GM19452 (cell line): ENCODE data around the gene SLC39A5.
A peak's percentile ranks its signal among the peaks of the same experiment; 100 is the strongest.
"Not testable (repeated sequence)": the region's sequence is repeated elsewhere in the genome, so short reads cannot be mapped to it uniquely, and the experiment has no call there.

Experiments used
- ATAC-seq: cut with Tn5 transposase; IDR thresholded peaks from one replicate; pipeline ENCODE4 v1.9.1; 2021; ENCODE audit not compliant: unreplicated experiment

SLC39A5 gene, protein sequence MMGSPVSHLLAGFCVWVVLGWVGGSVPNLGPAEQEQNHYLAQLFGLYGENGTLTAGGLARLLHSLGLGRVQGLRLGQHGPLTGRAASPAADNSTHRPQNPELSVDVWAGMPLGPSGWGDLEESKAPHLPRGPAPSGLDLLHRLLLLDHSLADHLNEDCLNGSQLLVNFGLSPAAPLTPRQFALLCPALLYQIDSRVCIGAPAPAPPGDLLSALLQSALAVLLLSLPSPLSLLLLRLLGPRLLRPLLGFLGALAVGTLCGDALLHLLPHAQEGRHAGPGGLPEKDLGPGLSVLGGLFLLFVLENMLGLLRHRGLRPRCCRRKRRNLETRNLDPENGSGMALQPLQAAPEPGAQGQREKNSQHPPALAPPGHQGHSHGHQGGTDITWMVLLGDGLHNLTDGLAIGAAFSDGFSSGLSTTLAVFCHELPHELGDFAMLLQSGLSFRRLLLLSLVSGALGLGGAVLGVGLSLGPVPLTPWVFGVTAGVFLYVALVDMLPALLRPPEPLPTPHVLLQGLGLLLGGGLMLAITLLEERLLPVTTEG

DNA sequence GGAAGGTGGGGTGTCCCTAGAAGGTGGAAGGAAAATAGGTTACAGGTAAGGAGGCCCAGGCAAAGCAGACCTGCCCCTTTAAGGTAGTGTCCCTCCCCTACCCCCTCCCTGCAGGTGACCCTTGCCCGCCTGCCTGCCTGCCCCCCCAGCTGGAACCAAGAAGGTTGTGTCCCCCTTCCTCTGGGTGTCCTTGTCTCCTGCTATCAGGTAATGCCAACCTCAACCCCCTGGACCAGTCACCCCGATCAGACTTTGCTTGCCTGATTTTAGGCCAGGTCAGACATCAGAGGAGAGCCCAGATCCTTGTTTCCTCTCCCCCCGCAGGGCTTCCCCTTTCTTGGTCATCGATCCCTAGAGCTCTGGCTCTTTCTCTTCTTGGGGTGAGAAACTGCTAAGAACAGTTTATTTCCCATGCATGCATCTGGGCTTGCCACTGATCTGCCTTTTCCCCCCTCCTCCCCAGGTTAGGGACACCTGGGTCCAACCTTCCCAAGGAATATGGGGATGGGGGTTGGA lies at the start of gene SLC39A5:
Gene SLC39A5, plus strand, starts transcription at position 136 of the 516 bp plus-strand sequence. CDS start 1,224 bp downstream, outside the sequence.
- ATAC-seq = no peak

DNA sequence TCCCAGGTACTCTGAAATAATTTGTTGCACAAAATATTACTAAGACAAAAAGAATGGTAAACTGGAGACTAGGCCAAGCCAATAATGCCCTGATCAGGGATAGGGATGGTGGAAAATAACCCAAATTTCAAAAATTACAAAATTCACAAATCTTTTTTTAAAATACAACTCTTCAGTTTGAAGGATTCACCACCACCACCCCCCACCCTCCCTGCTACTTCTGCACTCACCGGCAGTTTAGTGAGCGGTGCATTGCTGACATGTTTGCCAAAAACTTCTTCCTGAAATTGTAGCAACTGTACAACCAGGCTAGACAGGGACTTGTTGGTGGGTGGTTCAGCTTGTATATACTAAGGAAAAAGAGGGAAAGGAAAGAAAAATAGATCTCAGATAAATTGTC lies 42.9 kb upstream of the SLC39A5 start:
- ATAC-seq = no peak

DNA sequence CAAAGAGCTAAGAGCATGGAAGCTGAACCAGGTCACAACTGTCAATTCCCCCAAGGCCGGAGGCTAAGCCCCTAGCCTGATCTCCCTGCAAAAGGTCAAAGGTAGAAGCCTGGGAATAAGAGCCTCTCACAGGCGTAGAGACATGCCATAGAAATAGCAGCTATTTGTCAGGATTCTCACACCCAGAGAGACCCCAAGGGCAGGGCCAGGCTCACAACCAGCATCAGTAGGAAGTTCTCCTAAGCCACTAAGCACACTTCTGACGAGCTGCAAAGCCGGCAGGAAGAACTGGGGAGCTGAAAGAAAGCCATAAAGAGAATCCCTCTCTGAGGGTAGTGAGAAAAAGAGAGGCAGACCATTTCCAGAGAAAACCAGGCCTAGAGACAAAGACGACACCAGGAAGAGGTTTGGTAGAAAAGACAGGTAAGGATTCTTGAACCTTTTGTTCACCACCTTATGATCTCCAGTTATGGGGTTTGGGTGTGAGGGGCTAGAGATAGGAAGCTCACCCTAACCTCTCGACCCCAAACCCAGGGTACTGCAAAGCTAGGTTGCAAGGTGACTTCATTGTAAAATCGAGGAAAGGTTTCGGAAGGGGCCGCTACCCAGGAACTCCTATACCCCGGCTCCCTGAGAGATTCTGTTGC lies 41.6 kb upstream of the SLC39A5 start:
- ATAC-seq = no peak

DNA sequence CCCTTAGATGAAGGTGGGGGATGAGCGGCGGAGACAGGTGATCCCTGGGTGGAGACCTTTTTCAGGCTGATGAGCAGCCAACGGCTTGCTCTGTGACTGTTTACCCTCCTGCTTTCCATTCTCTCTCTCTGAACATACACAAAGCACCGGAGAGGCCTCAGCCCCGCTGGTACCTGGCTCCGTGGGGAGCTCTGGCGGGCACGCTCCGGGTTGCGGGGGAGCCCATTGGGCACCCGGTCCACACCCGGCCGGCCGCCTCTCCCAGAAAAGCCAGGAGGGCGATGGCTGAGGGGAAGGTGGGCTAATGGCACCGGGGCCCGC lies 41.1 kb upstream of the SLC39A5 start:
- no peak for ATAC-seq

DNA sequence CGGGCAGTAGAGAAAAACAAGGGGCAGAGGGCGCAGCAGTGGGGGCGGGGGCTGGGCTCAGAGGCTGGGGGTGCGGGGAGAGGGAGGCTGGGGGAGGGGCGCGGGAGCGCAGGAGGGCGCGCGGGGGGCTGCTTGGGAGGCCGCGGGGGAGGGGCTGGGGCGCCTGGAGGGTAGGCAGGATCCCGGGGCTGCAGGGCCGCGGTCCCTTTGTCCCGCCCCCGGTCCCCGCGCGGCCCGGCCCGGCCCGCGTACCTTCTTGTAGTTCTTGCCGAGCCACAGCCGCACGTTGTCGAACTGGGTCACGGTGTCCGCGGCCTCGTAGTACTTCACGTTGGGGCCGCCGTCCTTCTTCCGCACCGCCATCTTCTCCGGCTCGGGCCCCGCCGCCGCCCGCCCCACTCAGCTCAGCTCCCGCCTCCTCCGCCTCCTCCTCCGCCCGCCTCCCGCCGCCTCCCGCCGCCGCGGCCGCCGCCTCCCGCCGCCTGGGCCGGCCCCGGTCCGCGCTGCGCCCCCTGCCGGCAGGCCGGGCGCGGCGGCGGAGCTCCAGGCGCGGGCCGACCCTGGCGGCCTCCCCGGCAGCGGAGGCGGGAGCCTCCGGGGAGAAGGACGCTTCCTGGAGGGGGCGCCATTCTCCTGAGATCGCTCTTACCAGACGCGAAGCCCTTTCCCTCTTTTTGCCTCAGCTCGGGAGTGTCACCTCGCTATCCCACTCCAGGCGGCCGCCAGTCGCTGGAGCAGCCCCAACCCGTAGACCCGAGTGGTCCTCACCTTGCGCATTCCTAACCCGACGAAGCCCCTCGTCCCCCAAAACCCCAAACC lies 40.5 kb upstream of the SLC39A5 start, which contains the start of gene SMARCC2:
Gene SMARCC2, minus strand, starts transcription at position 385 of the 819 bp plus-strand sequence. Its CDS starts 22 bp downstream, at position 363.
- peak; percentile 70 for ATAC-seq

DNA sequence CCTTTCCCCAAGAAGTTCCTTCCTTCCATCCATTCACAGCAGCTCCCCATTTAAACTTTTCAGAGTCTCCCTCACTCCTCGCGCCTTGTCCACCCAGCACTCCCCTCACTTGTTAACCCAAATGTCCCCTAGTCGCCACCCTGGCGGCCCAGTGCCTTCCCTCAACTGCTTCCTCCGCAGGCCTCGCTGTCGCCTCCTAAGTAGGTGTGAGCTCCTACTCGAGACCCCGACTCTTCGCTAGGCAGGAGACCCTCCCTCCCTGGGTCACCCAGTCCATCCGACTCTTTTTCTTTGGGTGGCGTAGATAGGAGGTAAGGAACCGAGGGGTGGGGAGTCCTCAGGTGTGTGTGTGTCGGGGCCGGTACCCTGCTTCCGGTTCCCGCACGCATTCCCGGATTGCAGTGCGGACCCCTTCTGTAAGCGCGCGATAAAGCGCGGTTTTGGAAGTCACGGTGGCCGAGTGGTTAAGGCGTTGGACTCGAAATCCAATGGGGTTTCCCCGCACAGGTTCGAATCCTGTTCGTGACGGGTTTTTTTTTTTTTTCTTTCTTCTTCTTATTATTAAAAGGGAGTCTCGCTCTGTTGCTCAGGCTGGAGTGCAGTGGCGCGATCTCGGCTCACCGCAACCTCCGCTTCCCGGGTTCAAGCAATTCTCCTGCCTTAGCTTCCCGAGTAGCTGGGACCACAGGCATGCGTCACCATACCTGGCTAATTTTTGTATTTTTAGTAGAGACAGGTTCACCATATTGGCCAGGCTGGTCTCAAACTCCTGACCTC lies 39.7 kb upstream of the SLC39A5 start:
- ATAC-seq = peak; percentile 30

DNA sequence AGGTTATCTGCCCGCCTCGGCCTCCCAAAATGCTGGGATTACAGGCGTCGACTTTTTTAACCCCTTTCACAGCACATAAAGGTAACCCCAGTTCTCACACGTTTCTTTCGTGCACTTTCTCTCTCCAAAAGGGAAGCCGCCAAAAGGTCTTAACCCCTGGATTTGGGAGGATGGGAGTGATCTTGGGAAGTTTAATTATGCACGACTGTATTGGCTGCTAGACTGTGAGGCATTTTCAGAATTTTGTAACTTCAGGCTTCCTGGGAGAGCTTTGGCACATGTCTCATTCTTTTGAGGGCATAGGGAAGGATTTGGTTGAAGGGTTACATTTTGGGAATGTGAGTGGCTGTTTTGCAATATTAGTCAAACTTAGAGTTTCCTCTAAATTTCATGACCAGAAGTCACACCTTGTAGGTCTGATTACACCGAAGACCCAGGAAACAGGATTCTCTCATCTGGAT lies 39.1 kb upstream of the SLC39A5 start:
- ATAC-seq = no peak

DNA sequence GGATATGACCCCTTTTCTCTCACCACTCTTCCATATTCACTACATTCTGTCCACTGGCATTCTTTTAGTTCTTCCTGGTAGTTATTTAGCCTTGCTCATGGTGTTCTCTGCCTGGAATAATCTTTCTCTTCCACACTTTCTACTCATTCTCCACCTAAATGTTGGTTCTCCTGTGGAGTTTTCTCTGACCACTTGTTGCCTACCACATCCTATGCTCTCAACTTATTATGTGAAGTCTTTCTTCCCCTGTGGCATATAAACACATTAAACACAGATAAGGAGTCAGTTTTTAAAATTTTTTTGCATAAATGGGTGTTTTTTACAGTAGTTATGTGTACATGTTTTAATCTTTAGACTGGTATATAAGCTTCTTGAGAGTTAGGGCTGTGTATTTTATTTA lies 37.3 kb upstream of the SLC39A5 start:
- ATAC-seq = no peak

DNA sequence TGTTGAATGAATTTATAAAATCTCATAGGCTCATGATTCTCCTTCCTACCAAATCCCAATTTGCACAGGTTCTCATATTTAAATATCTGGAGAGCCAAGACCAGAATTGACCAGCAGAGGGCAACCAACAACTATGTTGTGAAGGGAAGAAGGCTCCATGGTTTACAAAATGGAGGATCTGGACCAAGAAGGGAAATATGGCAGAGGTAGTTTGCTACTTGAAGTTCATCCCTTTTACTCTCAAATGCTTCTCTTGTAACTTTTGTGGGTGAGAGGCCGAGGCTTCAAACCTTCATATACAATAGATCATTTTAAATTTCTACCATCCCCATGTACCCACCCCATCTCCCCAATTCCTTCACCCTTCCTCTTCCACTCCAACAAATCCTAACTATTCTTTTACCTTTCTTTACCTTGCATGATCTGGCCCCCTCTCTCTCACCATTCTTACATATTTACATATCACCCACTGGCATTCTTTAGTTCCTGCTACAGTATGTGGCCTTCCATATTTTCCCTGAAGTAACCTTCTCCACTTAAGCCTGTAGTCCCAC lies 36.7 kb upstream of the SLC39A5 start:
- ATAC-seq = no peak

DNA sequence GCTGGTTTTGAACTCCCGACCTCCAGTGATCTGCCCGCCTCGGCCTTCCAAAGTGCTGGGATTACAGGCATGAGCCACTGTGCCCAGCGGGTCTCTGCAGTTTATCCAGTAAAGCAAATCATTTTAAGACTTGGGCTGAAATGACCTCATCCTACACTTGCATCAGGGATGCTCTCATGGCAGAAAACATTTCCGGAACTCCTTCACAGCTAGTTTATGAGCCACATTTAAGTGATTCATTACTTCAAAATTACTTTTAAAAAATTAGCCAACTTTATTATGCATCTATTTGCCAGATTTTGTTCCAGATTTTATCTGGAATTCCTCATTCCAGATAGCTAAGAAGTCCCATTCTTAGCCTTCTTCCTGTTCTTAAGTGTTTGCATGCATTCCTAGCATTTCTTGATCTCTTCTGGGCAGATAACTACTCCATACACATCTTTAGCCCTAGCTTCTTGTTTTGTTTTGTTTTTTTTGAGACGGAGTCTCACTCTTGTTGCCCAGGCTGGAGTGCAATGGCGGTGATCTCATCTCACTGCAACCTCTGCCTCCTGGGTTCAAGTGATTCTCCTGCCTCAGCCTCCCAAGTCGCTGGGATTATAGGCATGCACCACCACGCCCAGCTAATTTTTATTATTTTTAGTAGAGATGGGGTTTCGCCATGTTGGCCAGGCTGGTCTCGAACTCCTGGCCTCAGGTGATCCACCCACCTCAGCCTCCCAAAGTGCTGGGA lies 32.9 kb upstream of the SLC39A5 start:
- not testable (repeated sequence) for ATAC-seq

DNA sequence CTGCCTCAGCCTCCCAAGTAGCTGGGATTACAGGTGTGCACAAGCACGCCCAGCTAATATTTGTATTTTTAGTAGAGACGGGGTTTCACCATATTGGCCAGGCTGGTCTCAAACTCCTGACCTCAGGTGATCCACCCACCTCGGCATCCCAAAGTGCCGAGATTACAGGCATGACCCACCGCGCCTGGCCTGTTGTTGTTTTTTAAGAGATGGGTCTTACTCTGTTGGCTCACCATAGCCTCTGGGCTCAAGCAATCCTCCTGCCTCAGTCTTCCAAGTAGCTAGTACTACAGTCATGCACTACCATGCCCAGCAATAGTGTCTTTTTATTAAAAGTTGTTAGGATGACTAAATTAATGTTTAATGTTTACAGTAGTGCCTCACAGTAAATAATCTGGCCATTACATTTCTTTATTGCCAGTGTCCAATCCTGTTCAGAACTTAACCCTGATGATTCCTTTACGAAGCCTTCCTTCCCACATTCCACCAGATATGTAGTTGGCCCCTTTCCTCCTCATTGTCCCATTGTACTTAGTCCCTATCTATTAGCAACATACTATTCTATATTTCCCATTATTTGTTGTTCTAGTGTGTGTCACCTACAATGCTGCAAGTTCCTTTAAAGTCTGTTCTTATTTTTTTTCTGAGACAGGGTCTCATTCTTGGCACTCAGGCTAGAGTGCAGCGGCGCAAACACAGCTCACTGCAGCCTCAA lies 31.8 kb upstream of the SLC39A5 start:
- no peak for ATAC-seq

DNA sequence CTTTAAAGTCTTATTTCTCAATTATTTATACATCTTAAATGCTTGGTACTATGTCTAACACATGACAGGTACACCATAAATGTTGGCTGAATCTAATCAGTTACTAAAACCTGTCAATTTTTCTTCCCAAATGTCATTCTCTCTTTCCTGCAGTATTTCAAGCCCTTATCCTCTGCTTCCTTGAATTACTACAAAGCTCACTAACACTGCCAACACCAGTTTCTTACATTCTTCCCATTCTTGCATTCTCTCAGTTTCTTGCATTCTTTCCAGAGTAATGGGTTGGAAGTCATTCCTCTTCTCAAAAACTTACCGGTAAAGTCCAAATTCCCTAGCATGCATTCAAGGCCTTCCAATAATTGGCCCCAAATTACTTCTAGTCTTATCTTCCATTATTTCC lies 31.0 kb upstream of the SLC39A5 start:
- ATAC-seq = no peak

DNA sequence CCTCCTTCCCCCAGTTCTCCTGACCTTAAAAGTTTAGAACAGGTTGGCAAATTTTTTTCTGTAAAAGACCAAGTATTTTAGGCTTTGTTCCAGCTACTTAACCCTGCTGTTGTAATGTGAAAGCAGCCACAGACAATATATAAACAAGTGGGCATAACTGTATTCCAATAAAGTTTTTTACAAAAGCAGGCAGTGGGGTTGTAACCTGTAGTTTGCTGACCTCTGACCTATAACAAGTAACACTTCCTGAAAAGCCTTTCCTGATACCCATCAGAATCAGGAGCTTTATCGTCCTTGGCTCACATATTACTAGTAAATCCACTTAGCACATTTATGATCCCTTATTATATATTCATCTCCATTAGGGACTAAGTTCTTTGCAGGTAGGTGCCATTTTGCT lies 27.5 kb upstream of the SLC39A5 start:
- no peak for ATAC-seq

DNA sequence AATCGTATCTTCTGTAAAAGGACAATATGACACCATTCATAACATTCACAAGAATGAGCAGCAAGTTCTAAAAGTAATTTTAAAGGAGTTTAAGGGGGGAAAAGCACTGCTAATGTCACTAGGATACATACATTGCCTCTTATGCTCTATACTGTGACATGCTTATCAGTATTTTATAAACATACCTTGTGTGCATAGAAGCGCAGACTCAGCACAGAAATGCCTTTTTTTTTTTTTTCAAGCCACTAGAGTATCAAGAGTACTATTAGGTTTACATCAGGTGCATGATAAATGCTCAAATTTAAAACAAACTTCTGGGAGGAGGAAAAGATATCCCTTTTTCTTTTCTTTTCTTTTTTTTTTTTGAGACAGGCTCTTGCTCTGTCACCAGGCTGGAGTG lies 27.0 kb upstream of the SLC39A5 start:
- ATAC-seq = no peak

DNA sequence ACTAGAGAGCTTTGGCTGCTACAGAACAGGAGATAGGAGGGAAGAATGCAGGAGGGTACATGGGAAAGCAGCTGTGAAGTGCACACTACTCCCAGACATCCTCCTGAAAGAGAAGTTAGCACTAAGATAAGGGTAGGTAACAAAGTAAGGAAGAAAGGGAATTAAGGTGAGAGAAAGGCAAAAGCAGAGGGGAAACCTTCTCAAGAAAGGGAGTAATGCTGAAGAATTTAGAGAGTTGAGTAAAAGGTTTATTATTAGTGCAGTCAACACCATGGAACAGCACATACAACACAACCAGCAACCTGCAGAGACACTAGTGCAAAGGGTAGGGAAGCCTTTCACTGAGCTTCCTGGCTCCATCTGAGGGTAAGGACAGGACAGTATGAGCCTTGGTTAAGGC lies 25.6 kb upstream of the SLC39A5 start:
- no peak for ATAC-seq

DNA sequence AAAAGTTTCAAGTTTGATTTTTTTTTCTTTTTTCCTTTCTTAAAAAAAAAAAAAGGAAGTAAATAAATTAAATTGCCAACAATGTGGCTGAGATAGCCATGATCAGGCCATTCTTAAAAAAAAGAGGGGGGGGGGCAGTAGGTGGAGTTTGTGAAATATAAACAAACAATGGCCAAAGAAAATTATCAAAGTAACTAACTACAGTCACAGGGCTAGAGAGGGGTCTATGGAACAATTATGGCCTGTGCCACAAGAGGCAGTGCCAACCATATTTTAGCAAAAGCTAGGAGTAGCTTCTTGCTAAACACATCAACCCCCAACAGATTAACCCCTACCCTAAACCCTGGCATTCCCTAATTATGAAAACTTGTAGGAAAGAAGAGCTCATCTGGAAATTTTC lies 24.4 kb upstream of the SLC39A5 start:
- no peak for ATAC-seq

DNA sequence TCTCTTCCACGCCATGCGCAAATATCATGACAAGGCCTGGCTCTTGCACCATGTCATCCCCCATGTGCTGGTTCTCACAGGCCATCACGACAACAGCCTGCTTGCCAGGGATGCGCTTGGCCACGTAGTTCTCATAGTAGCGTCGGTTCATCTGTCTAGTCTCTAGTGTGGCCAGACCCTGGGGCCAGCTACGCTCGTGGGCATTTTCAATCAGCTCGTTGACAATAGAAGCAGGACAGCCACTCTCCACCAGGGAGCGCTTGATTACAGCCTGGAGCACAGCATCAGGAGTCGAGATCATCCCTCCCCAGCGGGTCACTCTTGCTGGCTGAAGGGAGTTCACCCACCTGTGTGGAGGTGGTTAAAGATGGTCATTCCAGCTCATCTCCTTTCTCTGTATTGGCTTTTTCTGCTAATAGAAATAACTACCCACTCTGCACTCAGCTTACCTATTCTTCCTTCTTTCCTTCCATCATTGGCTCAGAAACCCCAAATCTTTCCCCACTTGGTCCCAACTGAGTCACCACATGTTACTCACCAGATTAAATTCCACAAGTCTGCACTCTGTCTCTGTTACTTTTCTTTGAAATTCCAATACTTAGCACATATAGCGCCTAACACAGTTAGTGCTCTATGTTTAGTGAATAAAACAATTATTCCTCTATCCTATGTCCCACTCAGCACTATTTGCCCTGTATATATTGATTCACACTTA lies 23.2 kb upstream of the SLC39A5 start:
- no peak for ATAC-seq

DNA sequence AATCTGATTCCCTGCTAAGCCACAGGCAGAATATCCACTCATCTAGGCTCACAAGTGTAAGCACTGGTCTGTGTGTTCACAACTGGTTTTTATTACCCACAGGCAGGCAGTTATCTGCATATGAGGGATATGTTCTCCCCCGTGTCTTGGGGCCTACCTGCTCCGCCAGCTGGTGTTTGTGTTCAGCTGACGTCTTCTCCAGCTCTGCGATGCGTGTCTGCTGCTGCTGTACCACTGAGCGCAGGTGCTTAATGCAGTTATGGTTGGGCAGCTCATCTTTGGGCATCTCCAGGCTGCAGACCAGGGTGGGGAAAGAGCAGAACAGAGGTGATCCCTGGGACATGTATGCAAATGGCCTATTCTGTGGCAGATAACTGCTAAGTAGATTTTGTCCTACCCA lies 21.8 kb upstream of the SLC39A5 start:
- no peak for ATAC-seq
